Measurements from ENCODE around the gene PRF1.
A peak's percentile ranks its signal among the peaks of the same experiment; 100 is the strongest.

PRF1 gene

GRCh38 chr10:70588859-70589570, 13.5 kb downstream of the PRF1 start:
- DNase-seq (ENCODE audit: low read depth, low spot score): no peak
- TF ChIP-seq CTCF (IDR thresholded peaks at IDR 0.05; ENCODE audit: low read depth, low read length): no peak
- H3K4me3 ChIP-seq (ENCODE audit: low read depth, low read length): no peak overlapping the region
- in situ Hi-C loops (cut with HindIII; ENCODE audit: low sequenced_read_pairs): no loop called here

GRCh38 chr10:70588255-70588654, 14.3 kb downstream of the PRF1 start:
- in situ Hi-C loops (cut with HindIII; ENCODE audit: low sequenced_read_pairs): no loop called here
- DNase-seq (ENCODE audit: low read depth, low spot score): no peak
- TF ChIP-seq CTCF (IDR thresholded peaks at IDR 0.05; ENCODE audit: low read depth, low read length): no peak
- no peak overlapping the region for H3K4me3 ChIP-seq (ENCODE audit: low read depth, low read length)

DNA sequence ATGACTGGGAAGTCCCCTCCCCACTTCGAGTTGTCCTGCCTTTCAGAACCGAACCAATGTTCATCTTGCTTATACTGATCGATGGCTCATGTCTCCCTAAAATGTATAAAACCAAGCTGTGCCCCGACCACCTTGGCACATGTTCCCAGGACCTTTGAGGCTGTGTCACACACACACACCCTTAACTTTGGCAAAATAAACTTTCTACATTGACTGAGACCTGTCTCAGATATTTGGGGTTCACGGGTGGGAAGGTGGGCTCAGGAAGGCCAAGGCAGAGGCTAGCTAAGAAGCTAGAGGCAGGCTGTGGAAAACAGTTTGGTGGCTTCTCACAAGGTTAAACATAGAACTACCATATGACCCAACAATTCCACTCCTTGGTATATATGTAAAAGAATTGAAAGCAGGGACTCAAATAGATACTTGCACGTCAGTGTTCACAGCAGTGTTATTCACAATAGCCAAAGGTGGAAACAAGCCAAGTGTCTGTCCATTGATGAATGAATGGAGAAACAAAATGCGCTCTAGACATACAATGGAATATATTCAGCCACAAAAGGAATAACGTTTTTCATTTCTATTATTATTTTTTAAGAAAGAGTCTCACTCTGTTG, 15.4 kb downstream of the PRF1 start:
- no peak for TF ChIP-seq CTCF (IDR thresholded peaks at IDR 0.05; ENCODE audit: low read depth, low read length)
- in situ Hi-C loops (cut with HindIII; ENCODE audit: low sequenced_read_pairs): no loop called here
- no peak for DNase-seq (ENCODE audit: low read depth, low spot score)
- H3K4me3 ChIP-seq (ENCODE audit: low read depth, low read length): no peak overlapping the region

DNA sequence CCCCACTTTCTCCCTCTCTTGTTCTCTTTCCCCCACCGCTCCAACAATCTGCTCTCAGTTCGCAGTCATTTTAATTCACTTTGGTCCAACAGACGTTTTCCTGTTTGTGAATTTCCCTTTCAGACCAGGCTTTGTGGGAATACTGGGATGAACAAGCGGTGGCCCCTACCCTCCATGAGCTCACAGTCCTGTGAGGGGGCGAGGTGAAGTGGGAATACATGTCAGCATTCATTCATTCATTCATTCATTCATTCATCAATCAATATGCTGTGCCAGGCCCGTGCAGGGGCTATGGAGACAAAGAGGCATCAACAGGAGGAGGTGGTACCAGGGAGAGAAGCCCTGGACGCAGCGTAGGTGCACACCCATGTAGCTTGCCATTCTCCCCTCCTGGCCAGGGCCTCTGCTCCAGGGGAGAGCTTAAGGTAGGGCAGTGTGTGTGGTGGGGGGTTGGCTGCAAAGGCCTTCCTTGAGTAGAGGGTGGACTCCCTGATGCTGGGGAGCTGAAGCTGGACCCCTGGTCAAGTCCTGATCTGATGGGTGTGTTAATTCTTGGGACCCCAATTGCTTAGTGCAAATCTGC, 16.1 kb downstream of the PRF1 start:
- TF ChIP-seq CTCF (IDR thresholded peaks at IDR 0.05; ENCODE audit: low read depth, low read length): no peak
- H3K4me3 ChIP-seq (ENCODE audit: low read depth, low read length): no peak overlapping the region
- in situ Hi-C loops (cut with HindIII; ENCODE audit: low sequenced_read_pairs): no loop called here
- DNase-seq (ENCODE audit: low read depth, low spot score): no peak

- in situ Hi-C loops (cut with HindIII; ENCODE audit: low sequenced_read_pairs): no loop called here
- DNase-seq (ENCODE audit: low read depth, low spot score): no peak
- no peak overlapping the region for H3K4me3 ChIP-seq (ENCODE audit: low read depth, low read length)
- TF ChIP-seq CTCF (IDR thresholded peaks at IDR 0.05; ENCODE audit: low read depth, low read length): no peak
Measured at GRCh38 chr10:70585578-70586169, 16.9 kb downstream of the PRF1 start.

GRCh38 chr10:70584909-70585544, 17.5 kb downstream of the PRF1 start:
- in situ Hi-C loops (cut with HindIII; ENCODE audit: low sequenced_read_pairs): no loop called here
- peak; percentile 53 for DNase-seq (ENCODE audit: low read depth, low spot score)
- TF ChIP-seq CTCF (IDR thresholded peaks at IDR 0.05; ENCODE audit: low read depth, low read length): no peak
- no peak overlapping the region for H3K4me3 ChIP-seq (ENCODE audit: low read depth, low read length)
